ENCODE results near the gene PRRG2.
"Not testable (repeated sequence)": the region's sequence is repeated elsewhere in the genome, so short reads cannot be mapped to it uniquely, and the experiment has no call there.

Gene PRRG2

GRCh38 chr19:49614096-49614833 lies 33.1 kb downstream of the PRRG2 start:
- DNase-seq = no peak

- no peak for DNase-seq
These were observed 34.7 kb downstream of the PRRG2 start for GRCh38 chr19:49615861-49616260.

- no peak for DNase-seq
These were observed 35.4 kb downstream of the PRRG2 start for GRCh38 chr19:49616532-49616931.

GRCh38 chr19:49616945-49617344 lies 35.8 kb downstream of the PRRG2 start:
- DNase-seq = no peak

- DNase-seq = not testable (repeated sequence)
These were observed 36.7 kb downstream of the PRRG2 start for GRCh38 chr19:49617860-49618259.

- DNase-seq = no peak
These were observed 44.1 kb downstream of the PRRG2 start for GRCh38 chr19:49624967-49625910.

- DNase-seq = peak; percentile 22
These were observed 45.1 kb downstream of the PRRG2 start for GRCh38 chr19:49626226-49626625.

- no peak for DNase-seq
These were observed 48.5 kb downstream of the PRRG2 start for GRCh38 chr19:49629659-49630058.

GRCh38 chr19:49631014-49631588 lies 50.0 kb downstream of the PRRG2 start:
- DNase-seq = no peak

- no peak for DNase-seq
These were observed 50.6 kb downstream of the PRRG2 start for GRCh38 chr19:49631610-49632192.

- no peak for DNase-seq
These were observed 51.5 kb downstream of the PRRG2 start for GRCh38 chr19:49632576-49632975.

- not testable (repeated sequence) for DNase-seq
These were observed 52.2 kb downstream of the PRRG2 start for GRCh38 chr19:49633273-49633672.

GRCh38 chr19:49635530-49636232 lies 54.6 kb downstream of the PRRG2 start:
- DNase-seq = no peak

GRCh38 chr19:49636233-49636932 lies 55.3 kb downstream of the PRRG2 start:
- no peak for DNase-seq

- DNase-seq = peak; percentile 82
These were observed 57.0 kb downstream of the PRRG2 start for GRCh38 chr19:49637821-49638738.

- no peak for DNase-seq
These were observed 58.4 kb downstream of the PRRG2 start for GRCh38 chr19:49639401-49640112.

- peak; percentile 100 for DNase-seq
These were observed 59.2 kb downstream of the PRRG2 start, which contains the start of gene RRAS for GRCh38 chr19:49640113-49640898. Gene RRAS (minus strand): TSS chr19:49640143. CDS start chr19:49640098, 45 bp downstream.
